Ovary (tissue), 3 donors: ENCODE measurements around the gene ARHGEF19.

ENCODE experiments used
- CTCF ChIP-seq, 3 donors: fragments of 450-650 bp in 2 of 3; fragments of 200-600 bp in 1 of 3; IDR thresholded peaks; one replicate each; pipeline versions ENCODE4 v1.5.1 to v1.8.0; 2016 to 2022; ENCODE audit warnings: antibody characterized with exemption in 3 of 3, mild to moderate bottlenecking in 1 of 3
- POLR2A ChIP-seq: fragments of 450-650 bp; IDR thresholded peaks from one replicate; pipeline ENCODE4 v1.6.1; 2017; ENCODE audit warnings: antibody characterized with exemption, mild to moderate bottlenecking, moderate library complexity
- donor health status: DM: no; HTN: no; CAD: no.

GRCh38 chr1:16221499-16221898 is 9.0 kb upstream of the ARHGEF19 start:
- TF ChIP-seq CTCF (IDR thresholded peaks at IDR 0.05) (no peak), POLR2A (no peak)
